ENCODE results near the gene CNOT6L.

DNA sequence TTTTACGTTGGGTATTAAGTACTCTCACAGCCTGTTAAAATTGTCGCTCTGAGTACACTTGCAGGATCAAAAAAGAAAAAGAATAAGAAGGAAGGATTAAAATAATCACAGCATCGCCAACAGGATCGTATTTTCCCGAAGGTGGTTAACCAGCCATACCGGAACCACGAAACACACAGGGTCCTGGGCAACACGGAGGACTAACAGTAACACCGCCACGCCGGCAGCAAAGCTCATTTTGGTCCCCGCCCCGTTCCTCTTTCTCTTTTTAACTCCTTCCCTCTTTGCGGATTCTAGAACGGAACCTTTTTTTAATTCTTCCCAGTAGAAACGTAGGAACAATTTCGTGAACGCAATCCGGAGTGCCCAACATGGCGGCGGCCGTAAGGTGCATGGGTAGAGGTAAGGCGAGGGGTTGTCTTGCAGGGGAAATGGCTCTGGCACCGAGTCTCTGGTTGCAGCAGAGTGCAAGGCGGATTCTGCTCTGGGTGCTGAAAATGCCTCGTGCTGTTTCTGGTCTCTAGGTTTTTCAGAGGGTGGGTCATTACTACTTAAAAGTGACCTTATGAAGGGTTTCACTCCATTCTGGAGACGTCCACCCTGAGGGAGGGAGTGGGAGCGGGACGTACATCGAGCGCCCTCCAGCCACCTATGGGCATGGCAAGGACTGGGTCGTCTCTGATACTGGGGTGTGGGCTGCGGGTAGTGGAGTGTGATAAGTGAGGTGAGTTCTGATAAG, 43.5 kb upstream of the CNOT6L start, which contains the start of gene MRPL1:
- TF ChIP-seq, protein P1, sequence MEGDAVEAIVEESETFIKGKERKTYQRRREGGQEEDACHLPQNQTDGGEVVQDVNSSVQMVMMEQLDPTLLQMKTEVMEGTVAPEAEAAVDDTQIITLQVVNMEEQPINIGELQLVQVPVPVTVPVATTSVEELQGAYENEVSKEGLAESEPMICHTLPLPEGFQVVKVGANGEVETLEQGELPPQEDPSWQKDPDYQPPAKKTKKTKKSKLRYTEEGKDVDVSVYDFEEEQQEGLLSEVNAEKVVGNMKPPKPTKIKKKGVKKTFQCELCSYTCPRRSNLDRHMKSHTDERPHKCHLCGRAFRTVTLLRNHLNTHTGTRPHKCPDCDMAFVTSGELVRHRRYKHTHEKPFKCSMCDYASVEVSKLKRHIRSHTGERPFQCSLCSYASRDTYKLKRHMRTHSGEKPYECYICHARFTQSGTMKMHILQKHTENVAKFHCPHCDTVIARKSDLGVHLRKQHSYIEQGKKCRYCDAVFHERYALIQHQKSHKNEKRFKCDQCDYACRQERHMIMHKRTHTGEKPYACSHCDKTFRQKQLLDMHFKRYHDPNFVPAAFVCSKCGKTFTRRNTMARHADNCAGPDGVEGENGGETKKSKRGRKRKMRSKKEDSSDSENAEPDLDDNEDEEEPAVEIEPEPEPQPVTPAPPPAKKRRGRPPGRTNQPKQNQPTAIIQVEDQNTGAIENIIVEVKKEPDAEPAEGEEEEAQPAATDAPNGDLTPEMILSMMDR (conservative IDR thresholded peaks at IDR 0.05; ENCODE audit: low read length) = peak; percentile 20; the same call in 1 of the 2 replicates
- TF ChIP-seq EZH2phosphoT487 (IDR thresholded peaks at IDR 0.05; ENCODE audit: borderline replicate concordance) = no peak

Data from Loucy (cell line).